K562 (cell line): ENCODE data around the gene DHRS13. TPM values are rescaled to one million over a fixed set of nuclear protein-coding genes. Genes with fewer than 3 reads are reported as not detected.

Experiments
- ATAC-seq: fragments of 200-7000 bp; cut with Tn5 transposase; 3 replicates; pipeline ENCODE4 v1.9.1; 2020; ENCODE audit warnings: moderate library complexity
- BruUV-seq: library from RNA; stranded (reverse); fragments of 400-500 nt; replicated peaks from 2 replicates; lab custom pipeline; 2021; lab: Mats Ljungman, UMichigan
- CTCF ChIA-PET: fragments of 300-600 bp; formaldehyde crosslinking; extraction: SDS; loops from one replicate; lab custom pipeline; 2021; ENCODE audit warnings: low intra/inter-chr PET ratio; lab: Yijun Ruan, JAX
- POLR2A ChIA-PET: fragments of 300-600, 350-650 bp; sonication (Branson Sonifier 250); formaldehyde crosslinking; extraction: SDS; loops from one replicate; lab custom pipeline; 2021; ENCODE audit warnings: antibody characterized with exemption, inconsistent platforms; lab: Yijun Ruan, JAX
- DNase-seq, 4 experiments: peaks; one replicate each; pipeline versions ENCODE4 v3.0.0 to v3.0.0-alpha.2; 2011 to 2018; ENCODE audit warnings: low spot score in 3 of 4, mixed read lengths in 3 of 4; ENCODE audit errors: extremely low read depth in 1 of 4
- FAIRE-seq: peaks from 2 replicates; lab custom pipeline; 2011; peaks lifted over from hg19 to GRCh38; lab: Jason Lieb, UNC
- H2AFZ ChIP-seq: 2 replicates; pipeline ENCODE4 v1.6.0; 2011; ENCODE audit warnings: low read depth, low read length, control low read depth, inconsistent platforms
- H3K27ac ChIP-seq: fragments of 200-600 bp; 3 replicates; pipeline ENCODE4 v1.8.0; 2011; ENCODE audit warnings: low read depth, mild to moderate bottlenecking, control low read depth, inconsistent platforms, low read length, moderate library complexity, mixed read lengths; ENCODE audit errors: extremely low read depth
- H3K27me3 ChIP-seq, 2 experiments: fragments of 300-600 bp in 1 of 2; 2 replicates in 1 of 2; 3 replicates in 1 of 2; pipeline versions ENCODE4 v1.6.0 to v1.8.0; 2011; ENCODE audit warnings: inconsistent platforms in 2 of 2, low read length in 2 of 2, mild to moderate bottlenecking in 1 of 2, mixed read lengths in 1 of 2, moderate library complexity in 1 of 2; ENCODE audit not compliant: control insufficient read depth in 2 of 2, insufficient read depth in 2 of 2
- H3K36me3 ChIP-seq: fragments of 300-600 bp; 3 replicates; pipeline ENCODE4 v1.8.0; 2011; ENCODE audit warnings: mild to moderate bottlenecking, low read length, inconsistent platforms; ENCODE audit not compliant: control insufficient read depth, insufficient read depth
- H3K4me1 ChIP-seq, 2 experiments: fragments of 200-600 bp in 1 of 2; replicated peaks in 1 of 2; 2 replicates in 1 of 2; 3 replicates in 1 of 2; pipeline versions ENCODE4 v1.5.1 to v1.8.0; 2011; ENCODE audit warnings: inconsistent platforms in 2 of 2, low read length in 2 of 2, mild to moderate bottlenecking in 1 of 2, mixed read lengths in 1 of 2, moderate library complexity in 1 of 2; ENCODE audit not compliant: control insufficient read depth in 2 of 2, insufficient read depth in 2 of 2
- H3K4me2 ChIP-seq: 2 replicates; pipeline ENCODE4 v1.6.1; 2011; ENCODE audit warnings: low read length, control low read depth, inconsistent platforms, mixed read lengths; ENCODE audit not compliant: insufficient read depth
- H3K4me3 ChIP-seq: fragments of 200-600 bp; sonication (generic), shearing (Covaris generic); 2 replicates; pipeline ENCODE4 v1.5.1; 2016; ENCODE audit warnings: control low read depth, inconsistent platforms
- H3K79me2 ChIP-seq: fragments of 200-600 bp; 3 replicates; pipeline ENCODE4 v1.8.0; 2011; ENCODE audit warnings: low read length, inconsistent platforms; ENCODE audit not compliant: control insufficient read depth, insufficient read depth
- H3K9ac ChIP-seq, 2 experiments: 2 replicates each; pipeline versions ENCODE4 v1.6.0 to v1.6.1; 2011; ENCODE audit warnings: low read depth in 2 of 2, low read length in 2 of 2, control low read depth in 1 of 2, inconsistent platforms in 1 of 2, mild to moderate bottlenecking in 1 of 2, mixed read lengths in 1 of 2; ENCODE audit not compliant: insufficient read depth in 1 of 2
- H3K9me1 ChIP-seq: one replicate; pipeline ENCODE4 v1.6.0; 2011; ENCODE audit warnings: inconsistent platforms, mild to moderate bottlenecking, low read length, moderate library complexity; ENCODE audit not compliant: control insufficient read depth, insufficient read depth
- H3K9me3 ChIP-seq: replicated peaks from 2 replicates; pipeline ENCODE4 v1.5.1; 2011; ENCODE audit warnings: low read depth, low read length, inconsistent platforms; ENCODE audit not compliant: control insufficient read depth, insufficient read depth
- H4K20me1 ChIP-seq: replicated peaks from 2 replicates; pipeline ENCODE4 v1.6.1; 2011; ENCODE audit warnings: low read length, inconsistent platforms, mixed read lengths; ENCODE audit not compliant: control insufficient read depth, insufficient read depth
- CREB5 ChIP-seq: fragments of 250-450 bp; sonication (Bioruptor Pico); IDR thresholded peaks from 2 replicates; pipeline ENCODE4 v1.5.0; 2020; ENCODE audit warnings: mild to moderate bottlenecking
- HMGN3 ChIP-seq: IDR thresholded peaks from 2 replicates; pipeline ENCODE4 v1.6.1; 2011; ENCODE audit warnings: borderline replicate concordance, low read depth, mild to moderate bottlenecking, mixed read lengths, low read length; ENCODE audit not compliant: insufficient read length; ENCODE audit errors: extremely low read depth
- MBD2 ChIP-seq: sonication (generic); IDR thresholded peaks from 2 replicates; pipeline ENCODE4 v1.6.1; 2016; ENCODE audit warnings: low read depth, borderline replicate concordance
- NCOA2 ChIP-seq, 2 experiments: fragments of 450-650 bp; IDR thresholded peaks; 2 replicates each; pipeline ENCODE4 v1.6.1; 2018; ENCODE audit warnings: mild to moderate bottlenecking in 2 of 2, moderate library complexity in 1 of 2; ENCODE audit not compliant: partially characterized antibody in 2 of 2
- PBX2 ChIP-seq, 2 experiments: IDR thresholded peaks in 1 of 2; conservative IDR thresholded peaks in 1 of 2; 2 replicates each; pipeline ENCODE4 v1.6.1; 2016; ENCODE audit warnings: low read depth in 2 of 2, mild to moderate bottlenecking in 1 of 2, missing compliant biosample characterization in 1 of 2, missing genetic modification characterization in 1 of 2, moderate library complexity in 1 of 2
- POLR2AphosphoS2 ChIP-seq: IDR thresholded peaks from 2 replicates; pipeline ENCODE4 v1.6.1; 2012; ENCODE audit warnings: low read length, improper control_type of control experiment
- SRSF9 ChIP-seq: fragments of 200-400 bp; formaldehyde crosslinking; IDR thresholded peaks from 2 replicates; pipeline ENCODE4 v1.6.1; 2017; ENCODE audit warnings: low read depth, low read length, borderline replicate concordance
- ZBTB49 ChIP-seq: sonication (generic); formaldehyde crosslinking; IDR thresholded peaks from 2 replicates; pipeline ENCODE4 v1.8.0; 2022; ENCODE audit warnings: missing genetic modification reagents, mild to moderate bottlenecking, borderline replicate concordance
- ZNF436 ChIP-seq: fragments of 250-450, 450-650 bp; sonication (Bioruptor Pico); formaldehyde crosslinking; IDR thresholded peaks from 2 replicates; pipeline ENCODE4 v1.7.0; 2020; ENCODE audit warnings: mild to moderate bottlenecking
- ZNF586 ChIP-seq: fragments of 450-650 bp; formaldehyde crosslinking; conservative IDR thresholded peaks from 2 replicates; pipeline ENCODE4 v1.4.0; 2020; ENCODE audit warnings: mild to moderate bottlenecking, moderate library complexity
- ZNF77 ChIP-seq: fragments of 250-450 bp; sonication (Bioruptor Pico); IDR thresholded peaks from 2 replicates; pipeline ENCODE4 v1.5.0; 2020
- WGBS: fragments of 100-300 bp; shearing (Covaris generic); methylation state at CpG from one replicate; pipeline ENCODE4 v1.1.6; 2016; ENCODE audit warnings: low coverage, mixed read lengths; ENCODE audit not compliant: insufficient coverage; ENCODE audit errors: missing lambda C conversion rate; 5-methylcytosine and 5-hydroxymethylcytosine counted together
- in situ Hi-C: fragments of 300-500 bp; cut with MboI; formaldehyde crosslinking; loops from 4 replicates; pipeline ENCODE4 v1.15.0; 2018; ENCODE audit warnings: inconsistent platforms, mixed read lengths
- intact Hi-C: fragments of 100-400 bp; cut with micrococcal nuclease; formaldehyde crosslinking; loops from 2 replicates; pipeline ENCODE4 v1.14.2; 2022
- polyA plus RNA-seq, 8 experiments: library from polyadenylated mRNA; depleted of rRNA in 4 of 8; stranded (reverse) in 5 of 8; unstranded in 3 of 8; fragments of >200 nt; fragmentation: Nextera tagmentation in 2 of 8; fragmentation: Illumina TruSeq in 1 of 8; extraction: Ambion mirVana in 2 of 8; extraction: Trizol in 1 of 8; gene quantifications; 2 replicates each; pipeline versions ENCODE4 v1.2.1 to v1.2.3, GENCODE V29; 2011 to 2014; ENCODE audit warnings: inconsistent platforms in 1 of 8, missing spikeins in 1 of 8
- total RNA-seq, 7 experiments: library from RNA; depleted of rRNA in 6 of 7; stranded (reverse); fragments of >200 nt in 6 of 7; fragmentation: Illumina TruSeq in 2 of 7; extraction: Trizol in 2 of 7; gene quantifications; 2 replicates each; pipeline versions ENCODE4 v1.2.1 to v1.2.3, GENCODE V29; 2011 to 2021; ENCODE audit warnings: low replicate concordance in 1 of 7

The DHRS13 gene
- total and polyA plus RNA-seq, 9 of the 15 experiments (the other 6 are each of a cell fraction or from before 2014, with no cell fraction given) = 0.32 to 52.3 (median 34.3) TPM; not detected in 1

GRCh38 chr17:28951428-28951990, 48.6 kb upstream of the DHRS13 start, which contains the start of gene PHF12:
PHF12 (minus strand) TSS chr17:28951518; CDS start chr17:28950960, 558 bp downstream.
- in situ Hi-C loops = no loop called here
- H3K36me3 ChIP-seq = peaks cover 21% of the 10 kb centered on the region; the same call in 1 of the 3 replicates
- ATAC-seq = peak; percentile 86
- H3K9ac ChIP-seq = peak within 1 kb of the TSS; percentile 95 to 99
- H3K4me3 ChIP-seq = peak within 1 kb of the TSS; percentile 61
- peak within 1 kb of the TSS; percentile 100 for H3K27ac ChIP-seq
- no peaks in the 10 kb centered on the region; a peak in 1 of 5 replicates for H3K27me3 ChIP-seq
- no TSS peak for BruUV-seq
- ChIA-PET CTCF (interaction anchor here (2.2 kb wide), 1 partner anchor 224 kb away, joined by 9 read pairs; no protein-coding TSS in a partner anchor), POLR2A (interaction anchor here (0.6 to 1.6 kb wide), 25 partner anchors 9 to 359 kb away, joined by 3 to 9 read pairs (median 4); partner anchors contain the start of genes RPL23A and TLCD1)
- no peaks in the 10 kb centered on the region for H3K9me3 ChIP-seq
- H4K20me1 ChIP-seq = peaks cover 6% of the 10 kb centered on the region
- peak; percentile 96 to 100 (median 98) for DNase-seq
- FAIRE-seq = no peak
- peak within 1 kb of the TSS; percentile 100 for H3K4me2 ChIP-seq
- peaks cover 17 to 18% of the 10 kb centered on the region in 2 experiments for H3K4me1 ChIP-seq
- WGBS = under 1% methylated on average over 49 of the region's 51 CpGs
- H3K79me2 ChIP-seq = peaks cover 47% of the 10 kb centered on the region
- H3K9me1 ChIP-seq = no peaks in the 10 kb centered on the region
- peak within 1 kb of the TSS; percentile 96 for H2AFZ ChIP-seq
- intact Hi-C loops = loop anchor here (5.0 kb wide), 2 partner anchors 49 to 104 kb away; partner anchors contain the start of gene DHRS13
- TF ChIP-seq MBD2 (no peak), ZNF586 (CRISPR knock-in tag) (no peak), ZNF436 (CRISPR knock-in tag) (no peak), SRSF9 (no peak), CREB5 (CRISPR knock-in tag) (no peak), PBX2 (CRISPR knock-in tag; IDR thresholded peaks at IDR 0.05; ENCODE audit: low read depth) (no peak), PBX2 (tag; conservative IDR thresholded peaks at IDR 0.05; ENCODE audit: low read depth) (no peak), HMGN3 (no peak), POLR2AphosphoS2 (no peak), NCOA2 (IDR thresholded peaks at IDR 0.05; ENCODE audit: partially characterized antibody in 2 of 2) (no peak), ZBTB49 (CRISPR knock-in tag) (no peak), ZNF77 (CRISPR knock-in tag) (no peak)
